ENCODE measurements around the gene DAPK3. TPM values are rescaled to one million over a fixed set of nuclear protein-coding genes. Genes with fewer than 3 reads are reported as not detected.
A peak's percentile ranks its signal among the peaks of the same experiment; 100 is the strongest.

The DAPK3 gene
- total RNA-seq, 1 donor: 209 TPM

DNA sequence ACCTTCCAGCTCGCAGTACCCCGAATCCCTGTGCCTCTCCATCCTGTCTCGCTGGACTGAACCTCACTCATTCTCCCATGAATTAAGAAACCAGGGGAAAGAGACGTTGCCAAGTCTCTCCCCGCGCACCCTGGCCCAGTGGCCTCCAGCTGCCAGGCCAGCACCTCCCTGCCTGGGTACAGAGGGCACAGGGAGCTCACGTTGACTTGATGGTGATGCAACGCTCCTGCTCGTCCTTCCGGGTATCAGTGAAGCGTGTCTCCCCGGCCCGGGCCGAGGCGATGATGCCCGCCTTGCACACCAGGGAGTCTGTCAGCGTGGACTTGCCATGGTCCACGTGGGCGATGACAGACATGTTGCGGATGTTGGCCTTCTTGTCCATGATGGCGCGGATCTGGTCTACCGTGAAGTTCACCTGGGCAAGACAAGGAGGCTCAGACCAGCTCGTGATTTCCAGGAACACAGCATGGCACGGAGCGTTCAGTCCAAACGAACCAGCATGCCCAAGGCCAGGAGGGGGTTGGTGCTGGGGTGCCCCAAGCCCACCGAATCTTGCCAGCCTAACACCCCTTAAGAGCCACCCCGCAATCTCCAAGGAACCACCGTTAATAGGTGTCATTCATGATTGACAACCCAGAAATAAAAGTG, 13.2 kb upstream of the DAPK3 start:
- peak overlapping the region; percentile 100 for H3K4me3 ChIP-seq (ENCODE audit: low read depth, low read length)
- no peak for TF ChIP-seq CTCF (IDR thresholded peaks at IDR 0.05; ENCODE audit: insufficient read depth, low read depth, low read length)
- DNase-seq (ENCODE audit: low read depth): peak; percentile 60

- no peak for DNase-seq (ENCODE audit: low read depth)
- peak overlapping the region; percentile 100 for H3K4me3 ChIP-seq (ENCODE audit: low read depth, low read length)
- no peak for TF ChIP-seq CTCF (IDR thresholded peaks at IDR 0.05; ENCODE audit: insufficient read depth, low read depth, low read length)
Measured at GRCh38 chr19:3983542-3983914, 12.6 kb upstream of the DAPK3 start.

GRCh38 chr19:3982701-3983541, 12.0 kb upstream of the DAPK3 start:
- peak overlapping the region; percentile 100 for H3K4me3 ChIP-seq (ENCODE audit: low read depth, low read length)
- no peak for TF ChIP-seq CTCF (IDR thresholded peaks at IDR 0.05; ENCODE audit: insufficient read depth, low read depth, low read length)
- DNase-seq (ENCODE audit: low read depth): peak; percentile 58

DNA sequence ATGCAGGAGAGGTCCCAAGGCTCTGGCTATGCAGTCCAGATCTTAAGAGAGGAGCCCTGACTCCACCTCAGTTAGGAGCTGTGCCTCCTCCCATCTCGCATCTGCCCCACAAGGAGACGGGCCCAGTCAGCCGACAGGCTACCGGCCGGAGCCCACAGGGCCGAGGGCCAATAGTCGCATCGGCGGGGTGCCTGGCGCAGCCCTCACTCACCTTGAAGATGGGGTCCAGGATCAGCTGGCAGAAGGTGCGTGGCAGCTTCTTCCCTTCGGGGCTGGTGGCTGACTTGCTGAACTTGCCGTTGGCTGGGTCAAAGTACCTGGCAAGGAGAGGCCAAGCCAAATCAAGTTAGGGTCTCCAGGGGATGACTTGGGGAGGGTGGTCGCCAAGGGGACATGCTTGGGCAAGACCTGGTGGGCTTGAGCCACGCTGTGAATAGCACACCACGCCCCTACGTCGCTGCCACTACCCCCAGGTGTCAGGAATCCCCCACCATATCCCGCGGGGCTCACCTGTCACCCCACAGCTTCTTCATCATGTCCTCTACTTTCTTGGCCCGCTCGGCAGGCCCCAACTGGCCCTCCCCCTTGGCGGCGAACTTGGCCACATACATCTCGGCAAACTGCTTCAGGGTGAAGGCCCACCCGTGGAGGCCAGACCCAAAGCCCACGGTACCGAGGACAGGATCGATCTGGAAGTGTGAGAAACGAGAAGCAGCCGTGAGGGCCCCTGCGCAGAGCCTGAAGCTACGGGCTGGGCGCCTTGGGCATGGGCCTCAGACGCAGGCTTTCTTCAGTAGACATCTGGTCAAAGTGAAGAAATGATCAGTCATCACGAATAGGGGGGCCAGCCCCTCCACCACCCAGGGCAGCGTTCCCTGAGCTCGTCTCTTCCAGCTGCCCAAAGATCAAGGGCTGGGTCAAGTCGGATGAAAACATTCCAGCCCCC, 11.1 kb upstream of the DAPK3 start:
- no peak for TF ChIP-seq CTCF (IDR thresholded peaks at IDR 0.05; ENCODE audit: insufficient read depth, low read depth, low read length)
- H3K4me3 ChIP-seq (ENCODE audit: low read depth, low read length): no peak overlapping the region
- no peak for DNase-seq (ENCODE audit: low read depth)

- H3K4me3 ChIP-seq (ENCODE audit: low read depth, low read length): no peak overlapping the region
- DNase-seq (ENCODE audit: low read depth): no peak
- TF ChIP-seq CTCF (IDR thresholded peaks at IDR 0.05; ENCODE audit: insufficient read depth, low read depth, low read length): no peak
Measured at GRCh38 chr19:3981373-3981735, 10.5 kb upstream of the DAPK3 start.

DNA sequence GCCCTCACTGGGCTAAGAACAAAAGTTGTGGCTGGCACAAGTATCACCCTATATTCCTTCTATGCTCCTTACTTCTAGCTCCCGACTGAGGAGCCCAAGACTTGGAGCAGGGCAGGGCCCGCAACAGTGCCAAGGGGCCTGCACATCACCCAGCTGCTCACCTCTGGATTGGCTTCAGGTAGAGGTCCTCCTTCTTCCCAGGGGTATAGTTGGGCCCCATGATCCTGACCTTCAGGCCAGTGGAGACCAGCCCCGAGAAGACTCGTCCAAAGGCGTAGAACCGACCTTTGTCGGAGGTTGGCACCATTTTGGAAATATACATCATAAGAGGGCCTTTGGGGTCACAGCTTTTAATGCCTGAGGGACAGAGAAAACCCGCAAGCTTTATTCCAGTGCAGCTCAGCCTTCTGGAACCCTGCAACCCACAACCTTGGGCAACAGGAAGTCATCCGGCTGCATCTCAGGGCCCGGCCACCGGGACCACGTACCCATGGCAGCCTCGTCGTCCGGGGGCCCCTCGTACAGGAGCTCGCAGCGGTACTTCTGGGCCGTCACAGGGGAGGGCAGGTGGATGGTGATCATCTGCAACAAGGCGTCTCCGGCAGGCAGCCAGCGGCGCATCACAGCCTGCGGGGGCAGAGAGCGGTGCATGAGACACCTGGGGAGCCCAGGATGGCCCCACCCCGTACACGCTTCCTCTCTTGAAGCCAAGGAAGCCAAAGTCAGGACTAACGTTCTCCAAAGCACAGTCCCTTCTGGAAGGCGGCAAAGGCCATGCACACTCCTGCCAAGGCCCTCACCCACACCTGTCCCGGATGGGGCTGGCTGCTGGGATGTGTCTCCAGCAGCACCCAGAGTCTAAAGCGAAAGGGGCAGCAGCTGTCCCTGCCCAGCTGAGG, 9.7 kb upstream of the DAPK3 start:
- H3K4me3 ChIP-seq (ENCODE audit: low read depth, low read length): no peak overlapping the region
- no peak for DNase-seq (ENCODE audit: low read depth)
- no peak for TF ChIP-seq CTCF (IDR thresholded peaks at IDR 0.05; ENCODE audit: insufficient read depth, low read depth, low read length)

Data from fibroblast of villous mesenchyme (primary cell).